Measurements from ENCODE around the gene STPG4.

The STPG4 gene

GRCh38 chr2:47064106-47064505, 91.0 kb downstream of the STPG4 start:
- DNase-seq = no peak
- in situ Hi-C loops (cut with MboI; ENCODE audit: low pct_unique_long_range_greater_than_20kb, low sequenced_read_pairs) = no loop called here

GRCh38 chr2:47063538-47063930, 91.6 kb downstream of the STPG4 start:
- in situ Hi-C loops (cut with MboI; ENCODE audit: low pct_unique_long_range_greater_than_20kb, low sequenced_read_pairs) = no loop called here
- no peak for DNase-seq

- DNase-seq = no peak
- in situ Hi-C loops (cut with MboI; ENCODE audit: low pct_unique_long_range_greater_than_20kb, low sequenced_read_pairs) = no loop called here
These were observed 92.2 kb downstream of the STPG4 start for GRCh38 chr2:47062681-47063537.

GRCh38 chr2:47061944-47062678, 93.0 kb downstream of the STPG4 start:
- no peak for DNase-seq
- in situ Hi-C loops (cut with MboI; ENCODE audit: low pct_unique_long_range_greater_than_20kb, low sequenced_read_pairs) = no loop called here

GRCh38 chr2:47060652-47061170, 94.4 kb downstream of the STPG4 start:
- in situ Hi-C loops (cut with MboI; ENCODE audit: low pct_unique_long_range_greater_than_20kb, low sequenced_read_pairs) = no loop called here
- no peak for DNase-seq

GRCh38 chr2:47058003-47058931, 96.8 kb downstream of the STPG4 start:
- in situ Hi-C loops (cut with MboI; ENCODE audit: low pct_unique_long_range_greater_than_20kb, low sequenced_read_pairs) = no loop called here
- peak; percentile 43 for DNase-seq

- no peak for DNase-seq
- in situ Hi-C loops (cut with MboI; ENCODE audit: low pct_unique_long_range_greater_than_20kb, low sequenced_read_pairs) = no loop called here
These were observed 97.5 kb downstream of the STPG4 start for GRCh38 chr2:47057687-47058002.

- in situ Hi-C loops (cut with MboI; ENCODE audit: low pct_unique_long_range_greater_than_20kb, low sequenced_read_pairs) = no loop called here
- DNase-seq = peak; percentile 68
These were observed 98.0 kb downstream of the STPG4 start for GRCh38 chr2:47056868-47057686.

GRCh38 chr2:47056374-47056773, 98.7 kb downstream of the STPG4 start:
- DNase-seq = no peak
- in situ Hi-C loops (cut with MboI; ENCODE audit: low pct_unique_long_range_greater_than_20kb, low sequenced_read_pairs) = no loop called here

- DNase-seq = no peak
- in situ Hi-C loops (cut with MboI; ENCODE audit: low pct_unique_long_range_greater_than_20kb, low sequenced_read_pairs) = no loop called here
These were observed 100.2 kb downstream of the STPG4 start for GRCh38 chr2:47054868-47055267.

- in situ Hi-C loops (cut with MboI; ENCODE audit: low pct_unique_long_range_greater_than_20kb, low sequenced_read_pairs) = no loop called here
- no peak for DNase-seq
These were observed 101.0 kb downstream of the STPG4 start for GRCh38 chr2:47054036-47054555.

- in situ Hi-C loops (cut with MboI; ENCODE audit: low pct_unique_long_range_greater_than_20kb, low sequenced_read_pairs) = no loop called here
- DNase-seq = no peak
These were observed 102.3 kb downstream of the STPG4 start for GRCh38 chr2:47052847-47053246.

- no peak for DNase-seq
- in situ Hi-C loops (cut with MboI; ENCODE audit: low pct_unique_long_range_greater_than_20kb, low sequenced_read_pairs) = no loop called here
These were observed 103.5 kb downstream of the STPG4 start for GRCh38 chr2:47051562-47051961.

- in situ Hi-C loops (cut with MboI; ENCODE audit: low pct_unique_long_range_greater_than_20kb, low sequenced_read_pairs) = no loop called here
- DNase-seq = no peak
These were observed 104.3 kb downstream of the STPG4 start for GRCh38 chr2:47050762-47051161.

- DNase-seq = no peak
- in situ Hi-C loops (cut with MboI; ENCODE audit: low pct_unique_long_range_greater_than_20kb, low sequenced_read_pairs) = no loop called here
These were observed 104.9 kb downstream of the STPG4 start for GRCh38 chr2:47050021-47050760.

- in situ Hi-C loops (cut with MboI; ENCODE audit: low pct_unique_long_range_greater_than_20kb, low sequenced_read_pairs) = no loop called here
- DNase-seq = no peak
These were observed 105.6 kb downstream of the STPG4 start for GRCh38 chr2:47049502-47049901.

- no peak for DNase-seq
- in situ Hi-C loops (cut with MboI; ENCODE audit: low pct_unique_long_range_greater_than_20kb, low sequenced_read_pairs) = no loop called here
These were observed 106.2 kb downstream of the STPG4 start for GRCh38 chr2:47048801-47049480.
